Left lung (tissue), 10 donors: ENCODE data around the gene RBFOX2. TPM values are rescaled to one million over a fixed set of nuclear protein-coding genes. Genes with fewer than 3 reads are reported as not detected.

Experiments used
- ATAC-seq: fragments of 200-7000 bp; cut with Tn5 transposase; one replicate; pipeline ENCODE4 v1.9.1; 2020; ENCODE audit warnings: moderate library complexity
- DNase-seq, 4 donors: peaks; one replicate each; pipeline ENCODE4 v3.0.0-alpha.2; 2013 to 2020
- H3K27ac ChIP-seq, 2 donors: fragments of 200-600 bp; sonication (generic) in 1 of 2; one replicate each; pipeline versions ENCODE4 v1.5.0 to v1.8.0; 2020 to 2021
- H3K27me3 ChIP-seq, 2 donors: fragments of 200-600 bp; sonication (generic) in 1 of 2; one replicate each; pipeline versions ENCODE4 v1.5.0 to v1.8.0; 2020 to 2021
- H3K36me3 ChIP-seq, 2 donors: fragments of 200-600 bp; sonication (generic) in 1 of 2; one replicate each; pipeline versions ENCODE4 v1.5.0 to v1.8.0; 2020 to 2021
- H3K4me1 ChIP-seq, 2 donors: fragments of 200-600 bp; one replicate each; pipeline ENCODE4 v1.8.0; 2021
- H3K4me3 ChIP-seq, 2 donors: fragments of 200-600 bp; sonication (generic) in 1 of 2; one replicate each; pipeline versions ENCODE4 v1.5.0 to v1.8.0; 2020 to 2021; ENCODE audit warnings: mild to moderate bottlenecking in 1 of 2
- H3K9me3 ChIP-seq, 2 donors: fragments of 200-600 bp; sonication (generic) in 1 of 2; one replicate each; pipeline versions ENCODE4 v1.5.0 to v1.8.0; 2020 to 2021
- intact Hi-C, 2 donors: fragments of 100-400 bp; cut with DNase I; formaldehyde crosslinking; loops; one replicate each; pipeline versions ENCODE4 v1.11.2 to v1.14.2; 2022
- polyA plus RNA-seq, 6 donors: library from polyadenylated mRNA; unstranded; fragments of 120-200 nt; gene quantifications; one replicate each; pipeline ENCODE4 v1.2.1, GENCODE V29; 2013; ENCODE audit not compliant: insufficient read length in 6 of 6
- total RNA-seq, 2 donors: library from RNA; stranded (reverse); fragmentation: NEBNext Ultra II Directional; extraction: Animal tissue kit (Norgen Biotek cat#: 25700); gene quantifications; one replicate each; pipeline ENCODE4 v1.2.1, GENCODE V29; 2021
- TF ChIP-seq, protein P1 (sequence below), 2 donors: fragments of 200-600 bp; sonication (generic) in 1 of 2; IDR thresholded peaks; one replicate each; pipeline versions ENCODE4 v1.5.0 to v1.8.0; 2021; ENCODE audit warnings: antibody characterized with exemption in 2 of 2
- donor health status: DM: no; HTN: yes; CAD: no.
- donor health status: DM: no; HTN: no; CAD: no.

Gene RBFOX2
- total and polyA plus RNA-seq, 8 donors, result 63.1 to 171 (median 154) TPM

DNA sequence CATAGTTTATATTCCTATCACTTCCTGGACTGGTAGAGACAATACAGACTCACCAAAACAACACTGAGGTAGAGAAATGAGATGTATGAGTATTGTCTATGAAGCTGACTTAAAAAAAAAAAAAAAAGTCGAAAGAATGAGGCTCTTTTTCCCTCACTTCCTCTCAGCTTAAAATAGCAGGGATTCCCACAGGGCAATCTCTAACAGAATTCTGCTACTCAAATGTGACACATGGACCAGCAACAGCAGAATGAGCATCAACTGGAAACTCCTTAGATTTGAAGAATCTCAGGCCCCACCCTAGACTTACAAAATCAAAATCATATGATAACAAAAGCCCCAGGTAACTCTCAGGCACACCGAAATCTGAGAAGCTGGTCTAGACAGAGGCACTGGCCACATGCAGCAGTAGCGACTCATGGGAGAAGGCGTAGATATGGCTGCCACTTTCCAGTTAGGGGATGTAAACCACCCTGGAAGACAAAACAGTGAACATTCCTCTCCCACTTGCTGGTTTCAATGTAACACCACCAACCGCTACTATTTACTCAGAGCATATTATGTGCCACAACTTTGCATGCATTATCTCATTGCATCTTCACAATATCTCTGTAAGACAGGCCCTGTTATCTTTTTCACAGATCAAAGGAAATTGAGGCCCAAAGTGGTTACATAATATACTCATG is 128.0 kb downstream of the RBFOX2 start:
- Histone ChIP-seq H3K27ac (no peak overlapping the region), H3K27me3 (no peaks in the 10 kb centered on the region), H3K9me3 (no peaks in the 10 kb centered on the region), H3K4me3 (no peak overlapping the region), H3K36me3 (no peaks in the 10 kb centered on the region), H3K4me1 (peaks cover 4 to 7% of the 10 kb centered on the region in 2 donors)
- ATAC-seq (no peak), DNase-seq (no peak)
- TF ChIP-seq, protein P1, sequence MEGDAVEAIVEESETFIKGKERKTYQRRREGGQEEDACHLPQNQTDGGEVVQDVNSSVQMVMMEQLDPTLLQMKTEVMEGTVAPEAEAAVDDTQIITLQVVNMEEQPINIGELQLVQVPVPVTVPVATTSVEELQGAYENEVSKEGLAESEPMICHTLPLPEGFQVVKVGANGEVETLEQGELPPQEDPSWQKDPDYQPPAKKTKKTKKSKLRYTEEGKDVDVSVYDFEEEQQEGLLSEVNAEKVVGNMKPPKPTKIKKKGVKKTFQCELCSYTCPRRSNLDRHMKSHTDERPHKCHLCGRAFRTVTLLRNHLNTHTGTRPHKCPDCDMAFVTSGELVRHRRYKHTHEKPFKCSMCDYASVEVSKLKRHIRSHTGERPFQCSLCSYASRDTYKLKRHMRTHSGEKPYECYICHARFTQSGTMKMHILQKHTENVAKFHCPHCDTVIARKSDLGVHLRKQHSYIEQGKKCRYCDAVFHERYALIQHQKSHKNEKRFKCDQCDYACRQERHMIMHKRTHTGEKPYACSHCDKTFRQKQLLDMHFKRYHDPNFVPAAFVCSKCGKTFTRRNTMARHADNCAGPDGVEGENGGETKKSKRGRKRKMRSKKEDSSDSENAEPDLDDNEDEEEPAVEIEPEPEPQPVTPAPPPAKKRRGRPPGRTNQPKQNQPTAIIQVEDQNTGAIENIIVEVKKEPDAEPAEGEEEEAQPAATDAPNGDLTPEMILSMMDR (IDR thresholded peaks at IDR 0.05), result no peak
- intact Hi-C loops, result no loop called here

GRCh38 chr22:35899736-35900135 is 128.9 kb downstream of the RBFOX2 start:
- Histone ChIP-seq H3K36me3 (no peaks in the 10 kb centered on the region), H3K27me3 (no peaks in the 10 kb centered on the region), H3K4me1 (peaks cover 11 to 13% of the 10 kb centered on the region in 2 donors), H3K27ac (no peak overlapping the region), H3K9me3 (no peaks in the 10 kb centered on the region), H3K4me3 (no peak overlapping the region)
- intact Hi-C loops, result no loop called here
- ATAC-seq (no peak), DNase-seq (no peak)
- TF ChIP-seq, protein P1 (IDR thresholded peaks at IDR 0.05), result no peak

- Histone ChIP-seq H3K27ac (no peak overlapping the region), H3K9me3 (no peaks in the 10 kb centered on the region), H3K27me3 (no peaks in the 10 kb centered on the region), H3K4me1 (peaks cover 13 to 16% of the 10 kb centered on the region in 2 donors), H3K36me3 (no peaks in the 10 kb centered on the region), H3K4me3 (no peak overlapping the region)
- TF ChIP-seq, protein P1 (IDR thresholded peaks at IDR 0.05), result no peak
- intact Hi-C loops, result no loop called here
- DNase-seq (no peak), ATAC-seq (no peak)
These were observed 132.4 kb downstream of the RBFOX2 start for GRCh38 chr22:35896111-35896705.

- DNase-seq, result peak in 2 of 4 donors; percentile 53 to 68
- no peaks in the 10 kb centered on the region for H3K27me3 ChIP-seq
- peak overlapping the region in 1 of 2 donors; percentile 44 for H3K27ac ChIP-seq
- peaks cover 13 to 16% of the 10 kb centered on the region in 2 donors for H3K4me1 ChIP-seq
- H3K4me3 ChIP-seq, result no peak overlapping the region
- intact Hi-C loops, result no loop called here
- H3K9me3 ChIP-seq, result no peaks in the 10 kb centered on the region
- no peaks in the 10 kb centered on the region for H3K36me3 ChIP-seq
- TF ChIP-seq, protein P1 (IDR thresholded peaks at IDR 0.05), result no peak
- peak; percentile 96 for ATAC-seq
These were observed 133.5 kb downstream of the RBFOX2 start for GRCh38 chr22:35894937-35895708.

- ATAC-seq (peak; percentile 56), DNase-seq (peak in 1 of 4 donors; percentile 14)
- Histone ChIP-seq H3K27me3 (no peaks in the 10 kb centered on the region), H3K27ac (no peak overlapping the region), H3K9me3 (no peaks in the 10 kb centered on the region), H3K36me3 (no peaks in the 10 kb centered on the region), H3K4me3 (no peak overlapping the region), H3K4me1 (peaks cover 7 to 13% of the 10 kb centered on the region in 2 donors)
- intact Hi-C loops, result no loop called here
- TF ChIP-seq, protein P1 (IDR thresholded peaks at IDR 0.05), result no peak
These were observed 134.2 kb downstream of the RBFOX2 start for GRCh38 chr22:35894464-35894878.
